ENCODE results near the gene PDLIM3.

- TF ChIP-seq EZH2 (IDR thresholded peaks at IDR 0.05; ENCODE audit: low read depth, unreplicated experiment) = no peak
- no peak for TF ChIP-seq CTCF (conservative IDR thresholded peaks at IDR 0.05; ENCODE audit: low read depth in 2 of 2)
- no peak for TF ChIP-seq EZH2phosphoT487 (IDR thresholded peaks at IDR 0.05; ENCODE audit: unreplicated experiment)
- no peak for TF ChIP-seq ETS1 (IDR thresholded peaks at IDR 0.05)
- TF ChIP-seq POLR2AphosphoS5 (IDR thresholded peaks at IDR 0.05; ENCODE audit: low read depth) = no peak
- TF ChIP-seq NANOG (IDR thresholded peaks at IDR 0.05; ENCODE audit: borderline replicate concordance) = no peak
- no peak for TF ChIP-seq CREB1 (CRISPR knock-in tag; IDR thresholded peaks at IDR 0.05; ENCODE audit: low read depth)
- no peak for TF ChIP-seq ZNF114 (CRISPR knock-in tag; IDR thresholded peaks at IDR 0.05)
These were observed 30.9 kb downstream of the PDLIM3 start for GRCh38 chr4:185504098-185505047.

Data from GM23338 (cell line).